H9 (cell line): ENCODE results near the gene RALGAPB. TPM values are rescaled to one million over a fixed set of nuclear protein-coding genes. Genes with fewer than 3 reads are reported as not detected.
"Not testable (repeated sequence)": the region's sequence is repeated elsewhere in the genome, so short reads cannot be mapped to it uniquely, and the experiment has no call there.

Experiments used
- DNase-seq: peaks from one replicate; pipeline ENCODE4 v3.0.0-alpha.2; 2017
- H2AFZ ChIP-seq: one replicate; pipeline ENCODE4 v1.6.1; 2013; ENCODE audit warnings: mild to moderate bottlenecking, low read length, control low read depth, moderate library complexity
- H2AK5ac ChIP-seq: 2 replicates; pipeline ENCODE4 v1.6.1; 2013; ENCODE audit warnings: low read length, control low read depth, mixed read lengths; ENCODE audit not compliant: insufficient read length
- H2BK120ac ChIP-seq: one replicate; pipeline ENCODE4 v1.6.1; 2013; ENCODE audit warnings: low read depth, mild to moderate bottlenecking, low read length, control low read depth, inconsistent platforms; ENCODE audit not compliant: poor library complexity, severe bottlenecking
- H2BK12ac ChIP-seq: 2 replicates; pipeline ENCODE4 v1.6.1; 2013; ENCODE audit warnings: low read length, control low read depth, mixed read lengths, low read depth; ENCODE audit not compliant: insufficient read length
- H2BK15ac ChIP-seq: 2 replicates; pipeline ENCODE4 v1.6.1; 2013; ENCODE audit warnings: low read depth, low read length, control low read depth
- H2BK20ac ChIP-seq: one replicate; pipeline ENCODE4 v1.6.1; 2013; ENCODE audit warnings: low read depth, mild to moderate bottlenecking, low read length, control low read depth, inconsistent platforms; ENCODE audit not compliant: poor library complexity, severe bottlenecking
- H2BK5ac ChIP-seq: 2 replicates; pipeline ENCODE4 v1.6.1; 2013; ENCODE audit warnings: low read length, control low read depth, mixed read lengths; ENCODE audit not compliant: insufficient read length
- H3K14ac ChIP-seq: 2 replicates; pipeline ENCODE4 v1.6.1; 2013; ENCODE audit warnings: low read length, control low read depth; ENCODE audit not compliant: insufficient read depth
- H3K18ac ChIP-seq: 2 replicates; pipeline ENCODE4 v1.6.1; 2013; ENCODE audit warnings: low read depth, mild to moderate bottlenecking, mixed read lengths, low read length, control low read depth; ENCODE audit not compliant: insufficient read length
- H3K23ac ChIP-seq: 2 replicates; pipeline ENCODE4 v1.6.1; 2013; ENCODE audit warnings: low read length, control low read depth, mixed read lengths, low read depth; ENCODE audit not compliant: insufficient read length
- H3K23me2 ChIP-seq: 2 replicates; pipeline ENCODE4 v1.6.1; 2013; ENCODE audit warnings: low read depth, mild to moderate bottlenecking, mixed read lengths, low read length, control low read depth; ENCODE audit not compliant: insufficient read length, poor library complexity, severe bottlenecking
- H3K27ac ChIP-seq: 2 replicates; pipeline ENCODE4 v1.5.1; 2013; ENCODE audit warnings: low read length, control low read depth, mixed read lengths, low read depth; ENCODE audit not compliant: insufficient read length
- H3K27me3 ChIP-seq: 2 replicates; pipeline ENCODE4 v1.6.1; 2013; ENCODE audit warnings: low read length, control low read depth, inconsistent platforms; ENCODE audit not compliant: insufficient read depth
- H3K4ac ChIP-seq: 2 replicates; pipeline ENCODE4 v1.6.1; 2013; ENCODE audit warnings: low read depth, mild to moderate bottlenecking, control low read depth, inconsistent platforms, low read length, moderate library complexity
- H3K4me1 ChIP-seq: 2 replicates; pipeline ENCODE4 v1.6.1; 2013; ENCODE audit warnings: low read length, control low read depth, inconsistent platforms; ENCODE audit not compliant: insufficient read depth
- H3K4me2 ChIP-seq: 2 replicates; pipeline ENCODE4 v1.6.1; 2013; ENCODE audit warnings: low read length, control low read depth, mixed read lengths; ENCODE audit not compliant: insufficient read length, insufficient read depth
- H3K56ac ChIP-seq: 2 replicates; pipeline ENCODE4 v1.6.1; 2013; ENCODE audit warnings: low read depth, mild to moderate bottlenecking, mixed read lengths, low read length, control low read depth; ENCODE audit not compliant: insufficient read length
- H3K79me1 ChIP-seq: 2 replicates; pipeline ENCODE4 v1.6.1; 2013; ENCODE audit warnings: low read depth, mild to moderate bottlenecking, moderate library complexity, low read length, control low read depth, inconsistent platforms; ENCODE audit not compliant: insufficient read depth, poor library complexity, severe bottlenecking
- H3K79me2 ChIP-seq: 2 replicates; pipeline ENCODE4 v1.6.1; 2013; ENCODE audit warnings: low read length, control low read depth, inconsistent platforms; ENCODE audit not compliant: insufficient read depth
- H3K9ac ChIP-seq: 2 replicates; pipeline ENCODE4 v1.6.1; 2013; ENCODE audit warnings: low read length, control low read depth, mixed read lengths; ENCODE audit not compliant: insufficient read length; ENCODE audit errors: extremely low read depth
- H3K9me3 ChIP-seq: one replicate; pipeline ENCODE4 v1.6.1; 2013; ENCODE audit warnings: low read depth, low read length, inconsistent platforms; ENCODE audit not compliant: control insufficient read depth
- H3T11ph ChIP-seq: one replicate; pipeline ENCODE4 v1.6.1; 2013; ENCODE audit warnings: mild to moderate bottlenecking, low read length, control low read depth, inconsistent platforms
- H4K20me1 ChIP-seq: one replicate; pipeline ENCODE4 v1.6.1; 2013; ENCODE audit not compliant: control insufficient read depth, insufficient read length, insufficient read depth
- H4K5ac ChIP-seq: 2 replicates; pipeline ENCODE4 v1.6.1; 2013; ENCODE audit warnings: low read depth, mild to moderate bottlenecking, mixed read lengths, low read length, control low read depth; ENCODE audit not compliant: insufficient read length
- H4K8ac ChIP-seq: replicated peaks from 2 replicates; pipeline ENCODE4 v1.6.1; 2013; ENCODE audit warnings: low read length, control low read depth, mixed read lengths, low read depth; ENCODE audit not compliant: insufficient read length
- H4K91ac ChIP-seq: 2 replicates; pipeline ENCODE4 v1.6.1; 2013; ENCODE audit warnings: low read depth, mild to moderate bottlenecking, moderate library complexity, mixed read lengths, low read length, control low read depth; ENCODE audit not compliant: insufficient read length
- H3K27ac Mint-ChIP-seq, 3 experiments: 2 replicates in 2 of 3; 3 replicates in 1 of 3; pipeline ENCODE4 v1.8.0; 2020 to 2021; ENCODE audit warnings: mixed read lengths in 3 of 3, mild to moderate bottlenecking in 1 of 3, moderate library complexity in 1 of 3
- H3K27me3 Mint-ChIP-seq: 2 replicates; pipeline ENCODE4 v1.8.0; 2021; ENCODE audit warnings: low read depth, mild to moderate bottlenecking, moderate library complexity, mixed read lengths
- H3K36me3 Mint-ChIP-seq, 3 experiments: 2 replicates in 2 of 3; 3 replicates in 1 of 3; pipeline ENCODE4 v1.8.0; 2020 to 2021; ENCODE audit warnings: low read depth in 3 of 3, mixed read lengths in 3 of 3; ENCODE audit not compliant: insufficient read depth in 1 of 3
- H3K4me1 Mint-ChIP-seq, 2 experiments: 2 replicates each; pipeline ENCODE4 v1.8.0; 2020; ENCODE audit warnings: mixed read lengths in 2 of 2
- H3K4me3 Mint-ChIP-seq, 2 experiments: 2 replicates in 1 of 2; 3 replicates in 1 of 2; pipeline ENCODE4 v1.8.0; 2020 to 2021; ENCODE audit warnings: mild to moderate bottlenecking in 2 of 2, mixed read lengths in 2 of 2, moderate library complexity in 1 of 2
- H3K9me3 Mint-ChIP-seq, 2 experiments: 2 replicates in 1 of 2; 3 replicates in 1 of 2; pipeline ENCODE4 v1.8.0; 2020; ENCODE audit warnings: mild to moderate bottlenecking in 2 of 2, mixed read lengths in 2 of 2, moderate library complexity in 1 of 2
- WGBS: extraction: QIAGEN DNeasy Blood & Tissue Kit; methylation state at CpG from one replicate; pipeline ENCODE4 v1.1.7; 2013; ENCODE audit warnings: missing lambda C conversion rate, low lambda C conversion rate, mixed read lengths; ENCODE audit not compliant: insufficient read length; ENCODE audit errors: extremely low coverage; 5-methylcytosine and 5-hydroxymethylcytosine counted together
- total RNA-seq: library from RNA; stranded (reverse); gene quantifications from 2 replicates; pipeline ENCODE4 v1.2.1, GENCODE V29; 2021
- TF ChIP-seq, protein P1 (sequence below): fragments of 200-600 bp; sonication (generic); conservative IDR thresholded peaks from 3 replicates; pipeline ENCODE4 v1.8.0; 2021; ENCODE audit warnings: antibody characterized with exemption, mild to moderate bottlenecking

The RALGAPB gene
- total RNA-seq, 1 experiment from 2014 or later = 28.5 TPM

DNA sequence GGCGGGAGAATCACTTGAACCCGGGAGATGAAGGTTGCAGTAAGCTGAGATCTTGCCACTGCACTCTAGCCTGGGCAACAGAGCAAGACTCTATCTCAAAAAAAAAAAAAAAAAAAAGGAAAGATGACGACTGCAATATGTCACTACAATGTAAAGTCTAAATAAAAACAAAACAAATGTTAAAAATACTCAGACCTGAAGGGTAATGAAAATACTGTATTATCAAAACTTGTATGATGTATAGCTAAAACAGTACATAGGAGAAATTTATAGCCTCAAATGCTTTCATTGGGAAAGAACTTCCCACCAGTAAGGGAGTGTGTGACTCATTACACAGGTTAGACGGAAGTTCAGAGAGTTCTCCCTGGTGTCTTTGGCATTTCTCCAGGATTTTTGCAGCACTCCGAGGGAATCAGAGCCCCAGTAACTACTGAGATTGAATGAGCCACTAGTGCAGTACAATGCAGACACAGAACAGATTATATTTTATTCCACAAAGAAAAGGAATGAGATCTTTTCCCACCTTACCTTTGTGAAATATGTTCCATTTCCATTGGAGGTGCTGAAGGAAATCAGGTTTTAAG, 12.5 kb upstream of the RALGAPB start:
- Histone ChIP-seq H4K5ac (no peak overlapping the region), H3K9me3 (no peaks in the 10 kb centered on the region), H4K20me1 (no peaks in the 10 kb centered on the region), H3K4ac (no peak overlapping the region), H2AFZ (no peak overlapping the region), H3K4me1 (no peaks in the 10 kb centered on the region), H4K8ac (no peak overlapping the region), H3K14ac (no peak overlapping the region), H3K56ac (no peak overlapping the region), H2BK120ac (no peak overlapping the region), H3K9ac (no peak overlapping the region), H3K79me2 (no peaks in the 10 kb centered on the region), H2BK15ac (no peak overlapping the region), H3T11ph (no peak overlapping the region), H4K91ac (no peak overlapping the region), H3K27ac (no peak overlapping the region), H2AK5ac (no peak overlapping the region), H3K23ac (no peak overlapping the region), H3K4me2 (no peak overlapping the region), H2BK20ac (no peak overlapping the region), H2BK12ac (no peak overlapping the region), H3K79me1 (no peaks in the 10 kb centered on the region), H3K18ac (no peak overlapping the region), H3K23me2 (no peaks in the 10 kb centered on the region), H2BK5ac (no peak overlapping the region), H3K27me3 (no peaks in the 10 kb centered on the region)
- Mint-ChIP-seq H3K27ac (peak overlapping the region in 2 of 3 experiments; percentile 30 to 76; a peak in 1 of 7 replicates), H3K4me1 (peaks cover 5 to 6% of the 10 kb centered on the region in 2 experiments), H3K4me3 (no peak overlapping the region), H3K27me3 (peaks cover 6% of the 10 kb centered on the region), H3K36me3 (no peaks in the 10 kb centered on the region; a peak in 1 of 7 replicates), H3K9me3 (peaks cover 8% of the 10 kb centered on the region in 2 experiments)
- WGBS = no CpG with 5 or more reads among the region's 5 CpGs
- TF ChIP-seq, protein P1, sequence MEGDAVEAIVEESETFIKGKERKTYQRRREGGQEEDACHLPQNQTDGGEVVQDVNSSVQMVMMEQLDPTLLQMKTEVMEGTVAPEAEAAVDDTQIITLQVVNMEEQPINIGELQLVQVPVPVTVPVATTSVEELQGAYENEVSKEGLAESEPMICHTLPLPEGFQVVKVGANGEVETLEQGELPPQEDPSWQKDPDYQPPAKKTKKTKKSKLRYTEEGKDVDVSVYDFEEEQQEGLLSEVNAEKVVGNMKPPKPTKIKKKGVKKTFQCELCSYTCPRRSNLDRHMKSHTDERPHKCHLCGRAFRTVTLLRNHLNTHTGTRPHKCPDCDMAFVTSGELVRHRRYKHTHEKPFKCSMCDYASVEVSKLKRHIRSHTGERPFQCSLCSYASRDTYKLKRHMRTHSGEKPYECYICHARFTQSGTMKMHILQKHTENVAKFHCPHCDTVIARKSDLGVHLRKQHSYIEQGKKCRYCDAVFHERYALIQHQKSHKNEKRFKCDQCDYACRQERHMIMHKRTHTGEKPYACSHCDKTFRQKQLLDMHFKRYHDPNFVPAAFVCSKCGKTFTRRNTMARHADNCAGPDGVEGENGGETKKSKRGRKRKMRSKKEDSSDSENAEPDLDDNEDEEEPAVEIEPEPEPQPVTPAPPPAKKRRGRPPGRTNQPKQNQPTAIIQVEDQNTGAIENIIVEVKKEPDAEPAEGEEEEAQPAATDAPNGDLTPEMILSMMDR = no peak
- DNase-seq = no peak

DNA sequence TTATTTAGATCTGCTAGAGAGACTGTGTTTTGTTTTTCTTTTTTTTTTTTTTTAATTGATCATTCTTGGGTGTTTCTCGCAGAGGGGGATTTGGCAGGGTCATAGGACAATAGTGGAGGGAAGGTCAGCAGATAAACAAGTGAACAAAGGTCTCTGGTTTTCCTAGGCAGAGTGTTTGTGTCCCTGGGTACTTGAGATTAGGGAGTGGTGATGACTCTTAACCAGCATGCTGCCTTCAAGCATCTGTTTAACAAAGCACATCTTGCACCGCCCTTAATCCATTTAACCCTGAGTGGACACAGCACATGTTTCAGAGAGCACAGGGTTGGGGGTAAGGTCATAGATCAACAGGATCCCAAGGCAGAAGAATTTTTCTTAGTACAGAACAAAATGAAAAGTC, 12.0 kb upstream of the RALGAPB start:
- H3K23me2 ChIP-seq, H3K4me3 Mint-ChIP-seq, H3K56ac ChIP-seq, H3K27me3 Mint-ChIP-seq, H2AFZ ChIP-seq, H4K91ac ChIP-seq, H3K4me1 Mint-ChIP-seq, H4K5ac ChIP-seq, H2BK15ac ChIP-seq, DNase-seq, H2BK20ac ChIP-seq, H3K9ac ChIP-seq, H3K36me3 Mint-ChIP-seq, H2BK120ac ChIP-seq, H3K27me3 ChIP-seq, H3T11ph ChIP-seq, H2BK12ac ChIP-seq, H2AK5ac ChIP-seq, H3K27ac ChIP-seq, H2BK5ac ChIP-seq, H3K79me1 ChIP-seq, H3K14ac ChIP-seq, H3K4ac ChIP-seq, H4K8ac ChIP-seq, H3K4me1 ChIP-seq, H3K9me3 ChIP-seq, H4K20me1 ChIP-seq, H3K79me2 ChIP-seq, H3K18ac ChIP-seq, H3K23ac ChIP-seq, H3K4me2 ChIP-seq, H3K9me3 Mint-ChIP-seq: not testable (repeated sequence)
- no CpG with 5 or more reads among the region's 2 CpGs for WGBS
- peak overlapping the region in 1 of 3 experiments; percentile 76; a peak in 1 of 7 replicates for H3K27ac Mint-ChIP-seq
